IMR-90 (cell line): Measurements from ENCODE around the gene ARFGAP2. TPM values are rescaled to one million over a fixed set of nuclear protein-coding genes. Genes with fewer than 3 reads are reported as not detected.

Experiments
- ATAC-seq: fragments of 200-7000 bp; cut with Tn5 transposase; 2 replicates; pipeline ENCODE4 v1.9.1; 2020; ENCODE audit warnings: low read depth, mild to moderate bottlenecking, moderate library complexity
- BruUV-seq: library from RNA; stranded (reverse); fragments of 400-500 nt; replicated peaks from 2 replicates; lab custom pipeline; 2021; lab: Mats Ljungman, UMichigan
- CTCF ChIA-PET: fragments of 300-600 bp; formaldehyde crosslinking; extraction: SDS; loops from one replicate; lab custom pipeline; 2021; ENCODE audit warnings: antibody characterized with exemption; lab: Yijun Ruan, JAX
- POLR2A ChIA-PET: fragments of 300-600 bp; sonication (Branson Sonifier 250); formaldehyde crosslinking; loops from one replicate; lab custom pipeline; 2022; ENCODE audit warnings: antibody characterized with exemption; ENCODE audit not compliant: unreplicated experiment; lab: Charles Lee
- DNase-seq: peaks from one replicate; pipeline ENCODE4 v3.0.0; 2013
- H2AFZ ChIP-seq: replicated peaks from 2 replicates; pipeline ENCODE3; 2013; ENCODE audit warnings: low read length, mild to moderate bottlenecking; ENCODE audit not compliant: poor library complexity
- H2AK5ac ChIP-seq: 2 replicates; pipeline ENCODE4 v1.6.1; 2013; ENCODE audit warnings: low read depth, low read length, inconsistent platforms
- H2AK9ac ChIP-seq: replicated peaks from 2 replicates; pipeline ENCODE3; 2013; ENCODE audit warnings: mild to moderate bottlenecking, low read depth, low read length, moderate library complexity; ENCODE audit not compliant: poor library complexity
- H2BK120ac ChIP-seq: 2 replicates; pipeline ENCODE4 v1.6.1; 2013; ENCODE audit warnings: low read depth, low read length, inconsistent platforms
- H2BK15ac ChIP-seq: 3 replicates; pipeline ENCODE4 v1.6.1; 2013; ENCODE audit warnings: low read depth, low read length, inconsistent platforms
- H2BK20ac ChIP-seq: 2 replicates; pipeline ENCODE4 v1.6.1; 2013; ENCODE audit warnings: low read depth, mild to moderate bottlenecking, inconsistent platforms, low read length, moderate library complexity
- H2BK5ac ChIP-seq: 2 replicates; pipeline ENCODE4 v1.6.1; 2013; ENCODE audit warnings: mild to moderate bottlenecking, low read depth, low read length, inconsistent platforms; ENCODE audit not compliant: poor library complexity, severe bottlenecking
- H3K14ac ChIP-seq: replicated peaks from 2 replicates; pipeline ENCODE4 v1.6.1; 2013; ENCODE audit warnings: low read depth, low read length, inconsistent platforms
- H3K18ac ChIP-seq: 2 replicates; pipeline ENCODE4 v1.6.1; 2013; ENCODE audit warnings: low read depth, low read length, control low read depth
- H3K23ac ChIP-seq: 2 replicates; pipeline ENCODE4 v1.6.1; 2013; ENCODE audit warnings: low read depth, low read length, inconsistent platforms
- H3K27ac ChIP-seq: 2 replicates; pipeline ENCODE4 v1.5.1; 2013; ENCODE audit warnings: mild to moderate bottlenecking, control low read depth, low read length; ENCODE audit not compliant: insufficient read depth
- H3K27me3 ChIP-seq: 2 replicates; pipeline ENCODE4 v1.6.1; 2013; ENCODE audit warnings: low read length; ENCODE audit not compliant: control insufficient read depth, insufficient read depth
- H3K36me3 ChIP-seq: 2 replicates; pipeline ENCODE4 v1.6.1; 2013; ENCODE audit warnings: low read length, mixed read lengths; ENCODE audit not compliant: control insufficient read depth, insufficient read depth
- H3K4ac ChIP-seq: 2 replicates; pipeline ENCODE4 v1.6.1; 2013; ENCODE audit warnings: low read depth, low read length, inconsistent platforms
- H3K4me1 ChIP-seq: 2 replicates; pipeline ENCODE4 v1.6.1; 2013; ENCODE audit warnings: low read length, mixed read lengths; ENCODE audit not compliant: control insufficient read depth, insufficient read depth
- H3K4me2 ChIP-seq: 2 replicates; pipeline ENCODE4 v1.6.1; 2013; ENCODE audit warnings: low read depth, mild to moderate bottlenecking, control low read depth, low read length, moderate library complexity
- H3K4me3 ChIP-seq: 2 replicates; pipeline ENCODE4 v1.5.1; 2013; ENCODE audit warnings: low read depth, mild to moderate bottlenecking, control low read depth, low read length, moderate library complexity; ENCODE audit not compliant: insufficient read depth
- H3K56ac ChIP-seq: 2 replicates; pipeline ENCODE4 v1.6.1; 2013; ENCODE audit warnings: low read length, inconsistent platforms; ENCODE audit not compliant: insufficient read depth; ENCODE audit errors: extremely low read depth
- H3K79me1 ChIP-seq, 2 experiments: 2 replicates each; pipeline ENCODE4 v1.6.1; 2013; ENCODE audit warnings: low read length in 2 of 2, inconsistent platforms in 1 of 2, low read depth in 1 of 2
- H3K9ac ChIP-seq: 2 replicates; pipeline ENCODE4 v1.6.1; 2013; ENCODE audit warnings: low read depth, low read length, control low read depth
- H3K9me1 ChIP-seq: 2 replicates; pipeline ENCODE4 v1.6.1; 2013; ENCODE audit warnings: low read length, inconsistent platforms; ENCODE audit not compliant: insufficient read depth
- H3K9me3 ChIP-seq: 2 replicates; pipeline ENCODE4 v1.6.1; 2013; ENCODE audit warnings: low read length; ENCODE audit not compliant: control insufficient read depth, insufficient read depth
- H4K20me1 ChIP-seq: 2 replicates; pipeline ENCODE4 v1.6.1; 2013; ENCODE audit warnings: low read length, inconsistent platforms; ENCODE audit not compliant: insufficient read depth
- H4K5ac ChIP-seq: 2 replicates; pipeline ENCODE4 v1.6.1; 2013; ENCODE audit warnings: mild to moderate bottlenecking, low read depth, low read length, control low read depth
- H4K8ac ChIP-seq, 2 experiments: 2 replicates each; pipeline ENCODE4 v1.6.1; 2013; ENCODE audit warnings: low read depth in 2 of 2, low read length in 2 of 2, control low read depth in 1 of 2, inconsistent platforms in 1 of 2
- H4K91ac ChIP-seq: 2 replicates; pipeline ENCODE4 v1.6.1; 2013; ENCODE audit warnings: low read depth, low read length, inconsistent platforms; ENCODE audit not compliant: insufficient read depth
- BHLHE40 ChIP-seq: fragments of 150-350 bp; IDR thresholded peaks from 2 replicates; pipeline ENCODE4 v1.6.1; 2016; ENCODE audit warnings: mild to moderate bottlenecking, low read depth, low read length
- CEBPB ChIP-seq: IDR thresholded peaks from 2 replicates; pipeline ENCODE4 v1.6.1; 2012; ENCODE audit warnings: low read depth, low read length, improper control_type of control experiment
- CHD1 ChIP-seq: IDR thresholded peaks from 2 replicates; pipeline ENCODE4 v1.6.1; 2012; ENCODE audit warnings: low read depth, low read length, improper control_type of control experiment
- CTCF ChIP-seq: conservative IDR thresholded peaks from 2 replicates; pipeline ENCODE4 v1.5.1; 2012; ENCODE audit warnings: mild to moderate bottlenecking, low read depth, low read length, improper control_type of control experiment
- ELK1 ChIP-seq: fragments of 150-350 bp; IDR thresholded peaks from 2 replicates; pipeline ENCODE4 v1.6.1; 2016; ENCODE audit warnings: low read depth, mild to moderate bottlenecking, low read length, moderate library complexity, borderline replicate concordance
- FOS ChIP-seq: fragments of 150-350 bp; IDR thresholded peaks from 2 replicates; pipeline ENCODE4 v1.6.1; 2016; ENCODE audit warnings: low read depth, low read length
- MAFK ChIP-seq: IDR thresholded peaks from 2 replicates; pipeline ENCODE4 v1.6.1; 2012; ENCODE audit warnings: low read depth, low read length, improper control_type of control experiment
- MAZ ChIP-seq: IDR thresholded peaks from 2 replicates; pipeline ENCODE4 v1.6.1; 2012; ENCODE audit warnings: low read depth, mild to moderate bottlenecking, low read length, improper control_type of control experiment, moderate library complexity, borderline replicate concordance
- MXI1 ChIP-seq: IDR thresholded peaks from 2 replicates; pipeline ENCODE4 v1.6.1; 2012; ENCODE audit warnings: low read depth, mild to moderate bottlenecking, low read length, moderate library complexity, borderline replicate concordance
- NFE2L2 ChIP-seq: fragments of 150-350 bp; IDR thresholded peaks from 2 replicates; pipeline ENCODE4 v1.6.1; 2016; ENCODE audit warnings: low read depth, mild to moderate bottlenecking, low read length
- POLR2A ChIP-seq: IDR thresholded peaks from 2 replicates; pipeline ENCODE4 v1.6.1; 2012; ENCODE audit warnings: mild to moderate bottlenecking, low read depth, low read length
- RAD21 ChIP-seq: IDR thresholded peaks from 2 replicates; pipeline ENCODE4 v1.6.1; 2012; ENCODE audit warnings: low read length, improper control_type of control experiment
- RCOR1 ChIP-seq: IDR thresholded peaks from 2 replicates; pipeline ENCODE4 v1.6.1; 2012; ENCODE audit warnings: mild to moderate bottlenecking, low read length, improper control_type of control experiment; ENCODE audit not compliant: insufficient replicate concordance
- RFX5 ChIP-seq: IDR thresholded peaks from 2 replicates; pipeline ENCODE4 v1.8.0; 2012; ENCODE audit warnings: low read depth, mild to moderate bottlenecking, low read length, moderate library complexity
- SMC3 ChIP-seq: fragments of 150-350 bp; IDR thresholded peaks from 2 replicates; pipeline ENCODE4 v1.6.1; 2016; ENCODE audit warnings: low read depth, mild to moderate bottlenecking, antibody characterized with exemption, low read length, moderate library complexity
- USF2 ChIP-seq: fragments of 150-350 bp; IDR thresholded peaks from 2 replicates; pipeline ENCODE4 v1.6.1; 2017; ENCODE audit warnings: mild to moderate bottlenecking, antibody characterized with exemption, low read length, low read depth
- WGBS, 2 experiments: methylation state at CpG; one replicate each; pipeline versions ENCODE4 v1.1.5 to v1.1.7; 2013; ENCODE audit warnings: missing lambda C conversion rate in 2 of 2; ENCODE audit not compliant: insufficient read length in 1 of 2; ENCODE audit errors: extremely low coverage in 2 of 2; 5-methylcytosine and 5-hydroxymethylcytosine counted together
- dilution Hi-C: fragments of 300-500 bp; cut with HindIII; formaldehyde crosslinking; loops from one replicate; pipeline ENCODE4 v1.14.3; 2018; ENCODE audit warnings: low sequenced_read_pairs; ENCODE audit not compliant: unreplicated experiment
- in situ Hi-C: fragments of 300-500 bp; cut with MboI; formaldehyde crosslinking; loops from 3 replicates; pipeline ENCODE4 v1.14.3; 2019; ENCODE audit warnings: low sequenced_read_pairs, inconsistent platforms, mixed read lengths
- intact Hi-C: fragments of 100-400 bp; cut with micrococcal nuclease; formaldehyde crosslinking; loops from 2 replicates; pipeline ENCODE4 v1.10.0; 2022
- polyA plus RNA-seq, 3 experiments: library from polyadenylated mRNA; depleted of rRNA; stranded (reverse); fragments of >200 nt; gene quantifications; 2 replicates each; pipeline ENCODE4 v1.2.3, GENCODE V29; 2012; ENCODE audit warnings: low replicate concordance in 1 of 3
- total RNA-seq: library from RNA; depleted of rRNA; stranded (reverse); fragments of >200 nt; gene quantifications from 2 replicates; pipeline ENCODE4 v1.2.3, GENCODE V29; 2012

The ARFGAP2 gene
- total and polyA plus RNA-seq, 2 of the 4 experiments (the other 2 are of a cell fraction), result 54.7 to 87.8 TPM

- Histone ChIP-seq H4K20me1 (no peaks in the 10 kb centered on the region; the same call in 1 of the 2 replicates), H3K4ac (no peak overlapping the region), H3K56ac (no peak overlapping the region), H3K27ac (no peak overlapping the region), H3K18ac (no peak overlapping the region), H2BK15ac (no peak overlapping the region), H3K4me3 (no peak overlapping the region), H2AK9ac (no peak overlapping the region), H3K9me1 (peaks cover 18% of the 10 kb centered on the region), H4K5ac (no peak overlapping the region), H3K4me1 (peaks cover 15% of the 10 kb centered on the region), H2BK20ac (no peak overlapping the region), H3K23ac (no peak overlapping the region), H2AK5ac (no peak overlapping the region), H3K9me3 (no peaks in the 10 kb centered on the region), H3K79me1 (no peaks in the 10 kb centered on the region; a peak in 1 of 4 replicates), H2BK120ac (no peak overlapping the region), H3K27me3 (no peaks in the 10 kb centered on the region), H3K14ac (no peak overlapping the region), H3K9ac (no peak overlapping the region), H4K91ac (no peak overlapping the region), H3K36me3 (peaks cover 2% of the 10 kb centered on the region; the same call in 1 of the 2 replicates), H4K8ac (no peak overlapping the region), H2BK5ac (no peak overlapping the region), H2AFZ (no peak overlapping the region), H3K4me2 (no peak overlapping the region)
- no peak for ATAC-seq
- no TSS peak for BruUV-seq
- intact Hi-C loops (loop anchor here (10.0 kb wide), 1 partner anchor 142 kb away; no protein-coding TSS in a partner anchor), dilution Hi-C loops (no loop called here), in situ Hi-C loops (no loop called here)
- ChIA-PET POLR2A (no interaction called here), CTCF (interaction anchor here (1.4 kb wide), 1 partner anchor 251 kb away, joined by 4 read pairs; no protein-coding TSS in a partner anchor)
- no CpG with 5 or more reads among the region's 2 CpGs for WGBS, 2 experiments
- no peak for TF ChIP-seq BHLHE40
- TF ChIP-seq POLR2A, result no peak
- TF ChIP-seq SMC3, result no peak
- no peak for TF ChIP-seq RCOR1
- TF ChIP-seq ELK1, result no peak
- TF ChIP-seq MXI1, result no peak
- no peak for TF ChIP-seq MAZ
- no peak for TF ChIP-seq CHD1
- no peak for TF ChIP-seq MAFK
- TF ChIP-seq RAD21, result no peak
- no peak for TF ChIP-seq FOS
- TF ChIP-seq CEBPB, result no peak
- TF ChIP-seq USF2, result no peak
- TF ChIP-seq NFE2L2, result no peak
- no peak for TF ChIP-seq RFX5
- TF ChIP-seq CTCF, result no peak
- DNase-seq, result no peak
These were observed 29.4 kb downstream of the ARFGAP2 start for GRCh38 chr11:47147250-47147649.
